ENCODE measurements around the gene PRPF39. TPM values are rescaled to one million over a fixed set of nuclear protein-coding genes. Genes with fewer than 3 reads are reported as not detected.
"Not testable (repeated sequence)": the region's sequence is repeated elsewhere in the genome, so short reads cannot be mapped to it uniquely, and the experiment has no call there.

PRPF39 gene
- total RNA-seq, 1 donor from 2014 or later = 55.7 TPM

DNA sequence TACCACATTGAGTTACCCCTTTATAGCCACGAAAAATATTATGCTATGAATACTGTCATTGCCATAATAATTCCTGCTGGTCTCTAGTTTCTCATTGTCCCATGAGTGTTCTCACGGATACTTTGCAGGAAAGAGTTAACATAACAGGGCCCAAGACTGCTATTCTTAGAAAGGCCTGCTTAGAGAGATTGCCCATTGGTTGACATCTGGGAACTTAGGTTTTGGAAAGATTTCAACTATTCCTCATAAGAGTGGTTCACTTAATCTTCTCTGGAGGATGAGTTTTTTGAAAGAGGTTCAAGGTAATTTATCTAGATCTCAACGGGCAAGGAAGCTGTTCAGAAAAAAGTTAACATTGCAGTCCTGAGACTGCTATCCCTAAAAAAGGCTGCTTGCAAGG is 18.4 kb upstream of the PRPF39 start:
- Mint-ChIP-seq H3K4me3 (no peak overlapping the region), H3K27ac (no peak overlapping the region), H3K4me1 (ENCODE audit: low read depth) (peaks cover 7% of the 10 kb centered on the region), H3K9me3 (no peaks in the 10 kb centered on the region), H3K36me3 (ENCODE audit: low read depth) (peaks cover 10% of the 10 kb centered on the region), H3K27me3 (ENCODE audit: insufficient read depth) (no peaks in the 10 kb centered on the region)
- intact Hi-C loops (cut with micrococcal nuclease) = no loop called here
- DNase-seq (ENCODE audit: low spot score) = no peak

DNA sequence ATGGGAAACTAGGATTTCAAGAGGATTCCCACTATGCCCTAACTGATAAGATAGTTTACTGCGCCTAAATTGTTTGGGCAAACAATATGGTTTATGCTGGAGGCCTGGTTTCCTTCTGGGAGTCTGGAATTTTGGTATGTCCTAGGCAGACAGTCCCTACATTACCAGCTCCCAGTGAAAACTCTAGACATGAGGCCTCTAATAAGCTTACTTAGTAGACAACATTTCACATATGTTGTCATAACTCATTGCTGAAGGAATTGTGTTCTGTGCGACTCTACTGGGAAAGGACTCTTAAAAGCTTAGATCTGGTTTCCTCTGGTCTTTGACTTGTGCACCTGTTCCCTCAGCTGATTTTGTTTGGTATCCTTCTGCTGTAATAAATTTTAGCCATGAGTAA is 18.0 kb upstream of the PRPF39 start:
- intact Hi-C loops (cut with micrococcal nuclease) = no loop called here
- Mint-ChIP-seq H3K36me3 (ENCODE audit: low read depth) (peaks cover 10% of the 10 kb centered on the region), H3K27me3 (ENCODE audit: insufficient read depth) (no peaks in the 10 kb centered on the region), H3K9me3 (no peaks in the 10 kb centered on the region), H3K4me3 (no peak overlapping the region), H3K27ac (no peak overlapping the region), H3K4me1 (ENCODE audit: low read depth) (peaks cover 7% of the 10 kb centered on the region)
- no peak for DNase-seq (ENCODE audit: low spot score)

GRCh38 chr14:45066667-45067066 is 17.2 kb upstream of the PRPF39 start:
- Mint-ChIP-seq H3K4me1 (ENCODE audit: low read depth) (peaks cover 7% of the 10 kb centered on the region), H3K4me3 (no peak overlapping the region)

DNA sequence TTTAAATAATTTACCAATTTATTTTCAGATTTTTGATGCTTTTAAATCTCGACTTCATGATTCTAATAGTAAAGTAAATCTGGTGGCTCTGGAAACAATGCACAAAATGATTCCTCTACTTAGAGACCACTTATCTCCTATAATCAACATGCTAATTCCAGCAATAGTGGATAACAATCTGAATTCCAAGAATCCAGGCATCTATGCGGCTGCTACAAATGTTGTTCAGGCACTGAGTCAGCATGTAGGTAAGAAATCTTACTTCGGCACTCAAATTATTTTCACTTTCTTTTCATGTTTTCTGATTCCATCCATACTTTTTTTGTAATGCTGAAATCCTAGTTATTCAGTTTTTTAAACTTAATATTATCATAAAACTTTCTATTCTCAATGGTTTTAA is 15.5 kb upstream of the PRPF39 start:
- Mint-ChIP-seq H3K27ac (no peak overlapping the region), H3K9me3 (no peaks in the 10 kb centered on the region), H3K27me3 (ENCODE audit: insufficient read depth) (no peaks in the 10 kb centered on the region), H3K36me3 (ENCODE audit: low read depth) (peaks cover 9% of the 10 kb centered on the region), H3K4me3 (no peak overlapping the region), H3K4me1 (ENCODE audit: low read depth) (peaks cover 7% of the 10 kb centered on the region)
- intact Hi-C loops (cut with micrococcal nuclease) = no loop called here
- no peak for DNase-seq (ENCODE audit: low spot score)

More at GRCh38 chr14:45066667-45067066, 17.2 kb upstream of the PRPF39 start:
- Mint-ChIP-seq H3K9me3 (no peaks in the 10 kb centered on the region), H3K27me3 (ENCODE audit: insufficient read depth) (no peaks in the 10 kb centered on the region), H3K36me3 (ENCODE audit: low read depth) (peaks cover 12% of the 10 kb centered on the region), H3K27ac (no peak overlapping the region)
- no peak for DNase-seq (ENCODE audit: low spot score)
- intact Hi-C loops (cut with micrococcal nuclease) = no loop called here

GRCh38 chr14:45070215-45070614 is 13.7 kb upstream of the PRPF39 start:
- H3K4me3 Mint-ChIP-seq = no peak overlapping the region
- no peaks in the 10 kb centered on the region for H3K9me3 Mint-ChIP-seq
- peaks cover 7% of the 10 kb centered on the region for H3K4me1 Mint-ChIP-seq (ENCODE audit: low read depth)
- intact Hi-C loops (cut with micrococcal nuclease) = no loop called here
- H3K27ac Mint-ChIP-seq = no peak overlapping the region
- H3K36me3 Mint-ChIP-seq (ENCODE audit: low read depth) = peaks cover 4% of the 10 kb centered on the region
- DNase-seq (ENCODE audit: low spot score) = no peak
- no peaks in the 10 kb centered on the region for H3K27me3 Mint-ChIP-seq (ENCODE audit: insufficient read depth)

- H3K4me3 Mint-ChIP-seq = no peak overlapping the region
- no peaks in the 10 kb centered on the region for H3K27me3 Mint-ChIP-seq (ENCODE audit: insufficient read depth)
- H3K27ac Mint-ChIP-seq = no peak overlapping the region
- H3K36me3 Mint-ChIP-seq (ENCODE audit: low read depth) = peaks cover 2% of the 10 kb centered on the region
- intact Hi-C loops (cut with micrococcal nuclease) = no loop called here
- no peaks in the 10 kb centered on the region for H3K9me3 Mint-ChIP-seq
- H3K4me1 Mint-ChIP-seq (ENCODE audit: low read depth) = peaks cover 7% of the 10 kb centered on the region
- no peak for DNase-seq (ENCODE audit: low spot score)
Observed at GRCh38 chr14:45072126-45072525, 11.8 kb upstream of the PRPF39 start.

GRCh38 chr14:45073231-45073879 is 10.6 kb upstream of the PRPF39 start:
- no peak for DNase-seq (ENCODE audit: low spot score)
- no peaks in the 10 kb centered on the region for H3K27me3 Mint-ChIP-seq (ENCODE audit: insufficient read depth)
- no peak overlapping the region for H3K27ac Mint-ChIP-seq
- H3K36me3 Mint-ChIP-seq (ENCODE audit: low read depth) = peaks cover 2% of the 10 kb centered on the region
- intact Hi-C loops (cut with micrococcal nuclease) = no loop called here
- H3K4me3 Mint-ChIP-seq = no peak overlapping the region
- no peaks in the 10 kb centered on the region for H3K9me3 Mint-ChIP-seq
- peaks cover 1% of the 10 kb centered on the region for H3K4me1 Mint-ChIP-seq (ENCODE audit: low read depth)

DNA sequence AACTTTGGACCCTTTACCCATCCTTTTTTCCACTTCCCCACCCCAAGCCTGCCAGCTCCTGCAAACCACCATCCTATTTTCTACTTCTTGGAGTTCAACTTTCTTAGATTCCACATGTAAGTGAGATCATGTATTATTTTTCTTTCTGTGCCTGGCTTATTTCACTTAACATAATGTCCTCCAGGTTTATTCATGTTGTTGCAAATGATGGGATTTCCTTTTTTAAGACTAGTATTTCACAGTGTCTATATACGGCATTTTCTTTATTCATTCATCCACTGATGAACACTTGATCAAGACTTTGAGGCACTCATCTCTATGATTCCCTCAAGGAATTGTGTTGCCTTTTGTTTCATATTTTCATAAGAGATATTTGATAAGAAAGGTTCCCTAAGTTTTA is 5.6 kb upstream of the PRPF39 start:
- DNase-seq (ENCODE audit: low spot score) = no peak
- no peaks in the 10 kb centered on the region for H3K27me3 Mint-ChIP-seq (ENCODE audit: insufficient read depth)
- H3K27ac Mint-ChIP-seq = no peak overlapping the region
- intact Hi-C loops (cut with micrococcal nuclease) = no loop called here
- H3K4me3 Mint-ChIP-seq = no peak overlapping the region
- H3K36me3 Mint-ChIP-seq (ENCODE audit: low read depth) = no peaks in the 10 kb centered on the region
- H3K9me3 Mint-ChIP-seq = no peaks in the 10 kb centered on the region
- H3K4me1 Mint-ChIP-seq (ENCODE audit: low read depth) = peaks cover 11% of the 10 kb centered on the region

DNA sequence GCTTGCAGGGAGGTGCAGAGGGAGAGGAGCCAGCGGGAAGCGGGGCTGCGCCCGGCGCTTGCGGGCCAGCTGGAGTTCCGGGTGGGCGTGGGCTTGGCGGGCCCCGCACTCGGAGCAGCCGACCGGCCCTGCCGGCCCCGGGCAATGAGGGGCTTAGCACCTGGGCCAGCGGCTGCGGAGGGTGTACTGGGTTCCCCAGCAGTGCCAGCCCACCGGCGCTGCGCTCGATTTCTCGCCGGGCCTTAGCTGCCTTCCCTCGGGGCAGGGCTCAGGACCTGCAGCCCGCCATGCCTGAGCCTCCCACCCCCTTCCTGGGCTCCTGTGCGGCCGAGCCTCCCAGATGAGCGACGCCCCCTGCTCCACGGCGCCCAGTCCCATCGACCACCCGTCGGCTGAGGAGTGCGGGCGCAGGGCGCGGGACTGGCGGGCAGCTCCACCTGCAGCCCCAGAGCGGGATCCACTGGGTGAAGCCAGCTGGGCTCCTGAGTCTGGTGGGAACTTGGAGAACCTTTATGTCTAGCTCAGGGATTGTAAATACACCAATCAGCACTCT is 3.4 kb upstream of the PRPF39 start:
- H3K27me3 Mint-ChIP-seq (ENCODE audit: insufficient read depth); intact Hi-C loops (cut with micrococcal nuclease); H3K27ac Mint-ChIP-seq; H3K4me3 Mint-ChIP-seq; DNase-seq (ENCODE audit: low spot score); H3K9me3 Mint-ChIP-seq; H3K36me3 Mint-ChIP-seq (ENCODE audit: low read depth): not testable (repeated sequence)
- peaks cover 22% of the 10 kb centered on the region for H3K4me1 Mint-ChIP-seq (ENCODE audit: low read depth)

GRCh38 chr14:45081096-45081495 is 2.8 kb upstream of the PRPF39 start:
- H3K27me3 Mint-ChIP-seq (ENCODE audit: insufficient read depth); H3K9me3 Mint-ChIP-seq; intact Hi-C loops (cut with micrococcal nuclease); H3K36me3 Mint-ChIP-seq (ENCODE audit: low read depth); DNase-seq (ENCODE audit: low spot score); H3K4me3 Mint-ChIP-seq; H3K27ac Mint-ChIP-seq: not testable (repeated sequence)
- H3K4me1 Mint-ChIP-seq (ENCODE audit: low read depth) = peaks cover 28% of the 10 kb centered on the region

DNA sequence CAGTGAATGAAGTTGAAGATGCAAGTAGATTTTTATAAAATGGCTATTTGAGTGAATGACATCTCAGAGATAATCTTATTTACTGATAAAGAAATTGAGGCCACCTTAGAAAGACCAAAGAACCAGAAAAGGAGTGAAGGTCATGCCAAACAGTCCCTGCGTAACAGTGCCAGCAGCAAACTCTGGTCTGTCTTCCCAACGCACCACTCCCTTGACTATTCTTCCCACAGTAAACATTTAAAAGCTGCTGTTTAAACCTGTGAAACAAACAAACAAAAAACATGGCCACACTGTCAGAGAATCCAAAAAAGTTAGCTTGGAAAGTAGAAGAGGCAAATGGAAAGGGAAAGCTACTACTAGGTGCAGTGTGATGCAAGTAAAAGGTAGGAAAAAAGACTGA is 1.5 kb upstream of the PRPF39 start:
- Mint-ChIP-seq H3K36me3 (ENCODE audit: low read depth) (peaks cover 13% of the 10 kb centered on the region), H3K27ac (peak overlapping the region; percentile 12), H3K4me3 (peak overlapping the region; percentile 5), H3K27me3 (ENCODE audit: insufficient read depth) (no peaks in the 10 kb centered on the region), H3K9me3 (no peaks in the 10 kb centered on the region), H3K4me1 (ENCODE audit: low read depth) (peaks cover 42% of the 10 kb centered on the region)
- no peak for DNase-seq (ENCODE audit: low spot score)
- intact Hi-C loops (cut with micrococcal nuclease) = no loop called here

- DNase-seq (ENCODE audit: low spot score) = no peak
- Mint-ChIP-seq H3K36me3 (ENCODE audit: low read depth) (peaks cover 16% of the 10 kb centered on the region), H3K4me3 (peak overlapping the region; percentile 77), H3K9me3 (no peaks in the 10 kb centered on the region), H3K4me1 (ENCODE audit: low read depth) (peaks cover 51% of the 10 kb centered on the region), H3K27me3 (ENCODE audit: insufficient read depth) (no peaks in the 10 kb centered on the region), H3K27ac (peak overlapping the region; percentile 86)
- intact Hi-C loops (cut with micrococcal nuclease) = loop anchor here (1.0 kb wide), 1 partner anchor 31 kb away; no protein-coding TSS in a partner anchor
Observed at GRCh38 chr14:45083617-45083975, 320 bp upstream of the PRPF39 start.

DNA sequence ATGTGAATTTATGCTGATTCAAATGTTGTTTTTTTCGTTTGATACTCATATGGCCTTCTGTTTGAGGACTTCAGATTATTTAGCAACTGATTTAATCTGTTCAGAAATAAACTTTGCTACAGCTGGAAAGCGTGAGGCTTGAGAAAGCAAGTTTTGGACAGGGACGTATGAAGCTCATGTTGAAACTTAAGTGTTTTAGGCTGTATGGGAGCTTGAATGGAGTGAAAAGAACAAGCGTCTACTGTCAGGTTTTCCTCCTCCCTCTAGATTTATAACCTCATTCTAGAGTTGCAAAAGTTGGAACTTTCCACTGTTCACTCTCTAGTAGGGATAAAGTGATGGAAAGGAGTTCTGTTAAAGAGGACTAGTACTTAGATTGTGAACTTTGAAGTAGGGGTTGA is 1.0 kb downstream of the PRPF39 start:
- intact Hi-C loops (cut with micrococcal nuclease) = loop anchor here (1.0 kb wide), 5 partner anchors 9 to 188 kb away; partner anchors contain the start of genes FKBP3, MIS18BP1 and TOGARAM1
- DNase-seq (ENCODE audit: low spot score) = no peak
- Mint-ChIP-seq H3K36me3 (ENCODE audit: low read depth) (peaks cover 19% of the 10 kb centered on the region), H3K27ac (peak overlapping the region; percentile 95), H3K4me3 (peak overlapping the region; percentile 97), H3K4me1 (ENCODE audit: low read depth) (peaks cover 65% of the 10 kb centered on the region), H3K9me3 (no peaks in the 10 kb centered on the region), H3K27me3 (ENCODE audit: insufficient read depth) (no peaks in the 10 kb centered on the region)

Data from activated T-helper 1 cell treated with anti-CD3 and anti-CD28 coated beads, Interleukin-12 subunit alpha, Interleukin-12 subunit beta, Interleukin-2, Interleukin-4 antibody, amounts not matched to agents 30 ng/mL and 10 ng/mL and 1 ng/mL, durations not matched to agents 14 hours and 24 hours and 36 hours (primary cell).